Stomach smooth muscle (tissue), 2 donors: ENCODE data around the gene TAF7L.

Source experiments
- H3K27ac ChIP-seq: one replicate; pipeline ENCODE4 v1.7.0; 2013; ENCODE audit warnings: mild to moderate bottlenecking, low read length, inconsistent platforms
- H3K27me3 ChIP-seq, 2 donors: one replicate each; pipeline ENCODE4 v1.7.0; 2013; ENCODE audit warnings: low read length in 2 of 2; ENCODE audit not compliant: insufficient read depth in 2 of 2, control insufficient read depth in 1 of 2
- H3K36me3 ChIP-seq, 2 donors: one replicate each; pipeline ENCODE4 v1.7.0; 2013; ENCODE audit warnings: low read length in 2 of 2; ENCODE audit not compliant: control insufficient read depth in 2 of 2, insufficient read depth in 2 of 2
- H3K4me1 ChIP-seq: one replicate; pipeline ENCODE4 v1.7.0; 2013; ENCODE audit warnings: low read length; ENCODE audit not compliant: control insufficient read depth, insufficient read depth
- H3K4me3 ChIP-seq, 2 donors: one replicate each; pipeline ENCODE4 v1.7.0; 2013; ENCODE audit warnings: low read length in 2 of 2
- H3K9ac ChIP-seq, 2 donors: one replicate each; pipeline ENCODE4 v1.7.0; 2013; ENCODE audit warnings: low read length in 2 of 2, mild to moderate bottlenecking in 1 of 2
- H3K9me3 ChIP-seq, 2 donors: one replicate each; pipeline ENCODE4 v1.7.0; 2013; ENCODE audit warnings: low read length in 2 of 2; ENCODE audit not compliant: control insufficient read depth in 2 of 2
- donor health status: healthy.
- donor health status: Pancreatic carcinoma.

TAF7L gene

DNA sequence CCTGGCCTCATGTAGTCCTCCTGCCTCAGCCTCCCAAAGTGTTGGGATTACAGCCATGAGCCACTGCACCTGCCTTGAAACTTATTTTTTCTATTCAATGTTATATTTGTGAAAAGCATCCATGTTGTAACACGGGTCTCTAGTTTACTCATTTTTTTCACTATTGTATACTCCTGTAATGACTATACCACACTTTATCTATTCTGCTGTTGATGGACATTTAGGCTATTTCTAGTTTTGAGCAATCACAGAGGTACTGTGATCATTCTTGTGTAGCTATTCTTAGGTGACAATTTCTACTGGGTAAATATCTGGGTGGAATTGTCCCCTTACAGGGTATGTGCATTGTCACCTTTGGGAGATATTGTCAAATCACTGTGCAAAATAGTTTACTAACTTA is 67.9 kb downstream of the TAF7L start:
- H3K27ac ChIP-seq: no peak overlapping the region
- peaks cover 3% of the 10 kb centered on the region for H3K4me1 ChIP-seq
- no peak overlapping the region for H3K4me3 ChIP-seq
- H3K27me3 ChIP-seq: peaks cover 0 to 5% of the 10 kb centered on the region in 2 donors
- no peaks in the 10 kb centered on the region for H3K9me3 ChIP-seq
- no peaks in the 10 kb centered on the region for H3K36me3 ChIP-seq
- no peak overlapping the region for H3K9ac ChIP-seq

DNA sequence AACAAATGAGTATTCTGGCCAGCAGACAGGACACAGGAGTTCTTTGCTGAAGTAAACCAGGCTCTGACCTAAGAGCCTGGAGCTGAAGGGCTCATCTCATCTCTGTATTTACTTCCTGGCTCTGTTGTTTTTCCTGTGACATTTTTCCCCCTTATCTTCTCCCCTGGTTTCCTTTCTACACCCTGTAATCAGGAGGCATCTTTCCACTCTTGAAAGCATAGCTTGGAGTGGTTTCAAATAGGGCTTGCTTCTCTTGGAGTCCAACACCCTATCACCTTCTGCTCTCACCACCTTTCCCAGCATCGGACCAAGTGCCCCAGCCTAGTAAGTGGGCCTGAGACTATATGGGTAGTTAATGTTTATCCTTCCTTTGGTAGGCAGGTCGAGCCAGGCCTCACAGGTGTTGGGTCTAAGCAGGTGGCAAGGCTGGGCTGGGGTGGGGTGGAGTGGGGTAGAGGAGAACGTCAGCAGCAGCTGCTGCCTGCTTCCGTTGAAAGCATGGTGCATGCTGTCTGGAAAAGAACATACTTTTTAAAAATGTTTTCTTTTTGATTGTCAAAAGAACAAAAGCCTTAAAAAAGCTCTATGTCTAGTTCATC is 70.4 kb downstream of the TAF7L start:
- no peaks in the 10 kb centered on the region for H3K9me3 ChIP-seq

DNA sequence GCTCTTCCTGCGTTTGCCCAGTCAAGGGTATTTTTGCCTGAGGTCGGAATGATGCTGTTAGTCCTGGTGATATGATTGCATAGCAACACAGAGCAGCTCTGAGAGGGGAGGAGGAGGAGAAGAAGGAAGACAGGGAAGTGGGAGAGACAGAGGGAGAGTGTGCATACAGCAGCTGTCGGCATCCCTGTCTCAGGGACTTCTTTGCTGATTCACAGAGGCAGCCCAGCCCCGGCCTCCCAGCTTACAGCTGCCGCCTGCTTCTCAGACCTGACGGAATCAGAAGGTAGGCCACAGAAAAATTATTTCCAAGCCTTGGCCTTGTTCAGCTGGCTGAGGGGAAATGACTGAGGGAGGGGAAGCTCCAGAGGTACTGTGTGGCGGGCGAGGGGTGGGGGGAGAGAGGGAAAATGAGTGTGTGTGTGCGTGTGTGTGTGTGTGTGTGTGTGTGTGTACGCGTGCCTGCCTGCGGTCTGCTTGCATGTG is 71.2 kb downstream of the TAF7L start:
- Histone ChIP-seq H3K27ac (no peak overlapping the region), H3K4me3 (peak overlapping the region in 1 of 2 donors; percentile 44), H3K9me3 (no peaks in the 10 kb centered on the region), H3K4me1 (peaks cover 3% of the 10 kb centered on the region), H3K9ac (peak overlapping the region in 1 of 2 donors; percentile 38), H3K27me3 (peaks cover 0 to 3% of the 10 kb centered on the region in 2 donors), H3K36me3 (no peaks in the 10 kb centered on the region)

More for the DNA sequence above, 70.4 kb downstream of the TAF7L start:
- no peak overlapping the region for H3K9ac ChIP-seq
- no peaks in the 10 kb centered on the region for H3K36me3 ChIP-seq
- peak overlapping the region in 1 of 2 donors; percentile 8 for H3K4me3 ChIP-seq
- no peak overlapping the region for H3K27ac ChIP-seq
- peaks cover 3% of the 10 kb centered on the region for H3K4me1 ChIP-seq
- H3K27me3 ChIP-seq: peaks cover 0 to 5% of the 10 kb centered on the region in 2 donors

DNA sequence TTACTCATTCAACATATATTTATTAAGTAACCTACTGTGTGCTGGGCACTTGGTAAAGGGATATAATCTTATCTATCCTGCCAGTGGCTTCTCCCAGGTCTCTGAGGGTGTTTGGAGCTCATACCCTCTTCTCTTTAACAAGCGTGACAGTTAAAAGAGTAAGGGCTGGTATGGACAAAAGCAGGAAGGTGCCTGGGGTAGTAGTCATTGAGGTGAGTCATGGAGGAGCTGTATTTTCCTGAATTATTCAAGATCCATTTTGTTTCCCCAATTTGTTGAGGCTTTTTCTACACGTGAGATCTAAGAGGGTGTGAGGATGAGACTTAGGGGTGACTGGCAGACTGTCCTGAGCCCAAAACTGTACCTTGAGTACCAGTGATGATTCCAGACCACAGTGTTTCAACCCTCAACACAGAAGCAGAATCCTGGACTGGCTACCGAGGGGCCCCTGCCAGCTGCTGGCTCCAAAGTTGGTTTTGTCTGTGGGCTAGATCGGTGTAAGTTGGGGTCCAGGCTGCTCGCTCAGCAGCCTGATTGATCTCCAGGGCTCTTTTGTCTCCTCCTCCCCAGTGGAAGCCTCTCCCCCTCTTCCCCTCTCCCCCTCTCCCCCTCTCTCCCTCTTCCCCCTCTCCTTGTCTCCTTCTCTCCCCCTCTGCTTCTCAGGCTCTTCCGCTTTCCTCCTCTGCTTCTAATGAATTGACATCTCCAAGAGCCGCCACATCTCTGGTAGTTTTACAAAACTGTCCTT is 71.8 kb downstream of the TAF7L start, which contains the start of gene DRP2:
TSS of gene DRP2 (plus strand) at position 671 of the 748 bp plus-strand sequence. CDS start 11,862 bp downstream, outside the sequence.
- peaks cover 0 to 3% of the 10 kb centered on the region in 2 donors for H3K27me3 ChIP-seq
- no peaks in the 10 kb centered on the region for H3K36me3 ChIP-seq
- peaks cover 3% of the 10 kb centered on the region for H3K4me1 ChIP-seq
- H3K9me3 ChIP-seq: no peaks in the 10 kb centered on the region
- peak within 1 kb of the TSS in 1 of 2 donors; percentile 38 for H3K9ac ChIP-seq
- H3K4me3 ChIP-seq: peak within 1 kb of the TSS in 1 of 2 donors; percentile 44
- no peak within 1 kb of the TSS for H3K27ac ChIP-seq
